NCI-H526 (cell line): Measurements from ENCODE around the gene DYRK4.
A peak's percentile ranks its signal among the peaks of the same experiment; 100 is the strongest.

Experiments
- DNase-seq, 2 experiments: peaks; one replicate each; lab custom pipeline; 2025; lab: John Stamatoyannopoulos, UW

The DYRK4 gene

GRCh38 chr12:4563336-4563735, 1.3 kb downstream of the DYRK4 start:
- DNase-seq, result no peak

- no peak for DNase-seq
Observed at GRCh38 chr12:4564818-4565217, 2.8 kb downstream of the DYRK4 start.

GRCh38 chr12:4566474-4566873, 4.5 kb downstream of the DYRK4 start:
- DNase-seq, result no peak

GRCh38 chr12:4567073-4567881, 5.3 kb downstream of the DYRK4 start:
- DNase-seq, result no peak

- DNase-seq, result no peak
Observed at GRCh38 chr12:4569261-4569660, 7.3 kb downstream of the DYRK4 start.

- no peak for DNase-seq
Observed at GRCh38 chr12:4572680-4573079, 10.7 kb downstream of the DYRK4 start.

- DNase-seq, result peak; percentile 1 to 45
Observed at GRCh38 chr12:4579305-4580102, 17.5 kb downstream of the DYRK4 start.

GRCh38 chr12:4580281-4580688, 18.3 kb downstream of the DYRK4 start:
- DNase-seq, result no peak

- DNase-seq, result peak; percentile 25 to 65
Observed at GRCh38 chr12:4584281-4584680, 22.3 kb downstream of the DYRK4 start.

GRCh38 chr12:4584896-4585295, 22.9 kb downstream of the DYRK4 start:
- DNase-seq, result no peak

GRCh38 chr12:4586500-4586899, 24.5 kb downstream of the DYRK4 start:
- DNase-seq, result no peak

- no peak for DNase-seq
Observed at GRCh38 chr12:4587108-4587507, 25.1 kb downstream of the DYRK4 start.

- no peak for DNase-seq
Observed at GRCh38 chr12:4588916-4589315, 26.9 kb downstream of the DYRK4 start.

- no peak for DNase-seq
Observed at GRCh38 chr12:4589941-4590340, 27.9 kb downstream of the DYRK4 start.

GRCh38 chr12:4591180-4591687, 29.2 kb downstream of the DYRK4 start:
- no peak for DNase-seq

GRCh38 chr12:4595881-4596280, 33.9 kb downstream of the DYRK4 start:
- DNase-seq, result no peak

- no peak for DNase-seq
Observed at GRCh38 chr12:4603421-4603820, 41.4 kb downstream of the DYRK4 start.

GRCh38 chr12:4603946-4604345, 41.9 kb downstream of the DYRK4 start:
- DNase-seq, result no peak

- peak; percentile 65 to 91 for DNase-seq
Observed at GRCh38 chr12:4604684-4605193, 42.7 kb downstream of the DYRK4 start.

- no peak for DNase-seq
Observed at GRCh38 chr12:4607056-4607455, 45.0 kb downstream of the DYRK4 start.

GRCh38 chr12:4609071-4609470, 47.1 kb downstream of the DYRK4 start:
- no peak for DNase-seq

- DNase-seq, result peak; percentile 63 to 81
Observed at GRCh38 chr12:4610481-4610880, 48.5 kb downstream of the DYRK4 start.

GRCh38 chr12:4615667-4616066, 53.7 kb downstream of the DYRK4 start:
- DNase-seq, result no peak
